ENCODE data around the gene PHF19.

The PHF19 gene

DNA sequence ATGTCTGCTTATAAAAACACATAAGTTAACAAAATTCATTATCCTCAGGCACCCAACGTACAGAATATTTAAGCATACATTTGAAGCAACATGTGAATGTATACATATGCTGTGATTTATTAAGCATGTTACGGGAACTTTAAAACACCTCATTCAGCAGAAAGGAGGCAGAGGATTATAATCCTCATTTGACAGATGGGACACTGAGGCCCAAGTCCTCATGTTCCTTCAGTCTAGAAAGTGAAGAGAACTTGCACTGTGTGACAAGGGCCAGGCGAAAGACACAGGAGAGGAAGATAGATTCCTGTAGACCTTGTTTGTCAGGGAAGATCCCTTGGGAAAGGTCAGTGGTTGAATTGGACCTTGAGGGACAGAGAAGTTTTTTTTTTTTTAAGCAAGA, 26.7 kb downstream of the PHF19 start:
- DNase-seq = no peak

DNA sequence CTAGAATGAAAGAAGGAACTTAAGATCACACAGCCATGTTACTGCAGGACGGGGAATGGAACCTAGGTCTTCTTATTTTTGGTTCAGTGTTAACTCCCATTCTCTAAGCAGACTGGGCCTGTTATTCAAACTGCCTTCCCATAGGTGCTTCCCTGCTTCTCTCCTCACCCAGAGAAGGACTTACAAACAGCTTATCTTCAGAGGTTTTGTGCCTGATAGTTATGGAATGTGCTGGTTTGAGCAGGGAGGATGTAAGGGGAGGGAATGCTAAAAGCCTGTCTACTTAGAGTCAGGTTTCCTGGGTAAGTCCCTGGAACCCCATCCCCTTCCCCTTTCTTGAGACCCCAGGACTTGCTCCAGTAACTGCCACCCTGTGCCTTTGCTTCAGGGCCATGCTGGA, 30.1 kb downstream of the PHF19 start:
- DNase-seq = no peak

DNA sequence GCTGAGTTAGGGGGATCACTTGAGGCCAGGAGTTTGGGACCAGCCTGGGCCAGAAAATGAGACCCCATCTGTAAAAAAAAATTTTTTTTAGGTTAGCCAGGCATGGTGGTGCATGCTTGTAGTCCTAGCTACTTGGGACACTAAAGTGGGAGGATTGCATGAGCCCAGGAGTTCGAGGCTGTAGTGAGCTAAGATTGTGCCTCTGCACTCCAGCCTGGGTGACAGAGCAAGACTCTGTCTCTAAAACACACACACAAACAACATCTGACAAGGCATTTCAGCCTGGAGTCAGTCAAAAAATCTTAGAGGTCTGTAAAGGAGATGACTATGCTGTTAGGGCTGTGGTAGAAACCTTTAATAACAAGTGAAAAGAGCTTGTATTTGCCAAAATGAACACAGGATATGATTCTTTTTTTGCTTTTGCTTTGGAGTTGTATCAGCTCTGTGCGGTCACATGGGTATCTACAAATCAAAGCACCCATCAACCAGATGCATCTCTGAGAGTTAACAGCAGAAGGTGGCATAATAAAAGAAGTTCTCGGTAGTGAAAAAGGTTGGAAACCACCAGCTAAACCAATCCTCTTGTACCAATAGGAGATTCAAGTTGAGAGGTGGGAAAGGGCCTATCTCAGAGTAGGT, 30.6 kb downstream of the PHF19 start:
- no peak for DNase-seq

DNA sequence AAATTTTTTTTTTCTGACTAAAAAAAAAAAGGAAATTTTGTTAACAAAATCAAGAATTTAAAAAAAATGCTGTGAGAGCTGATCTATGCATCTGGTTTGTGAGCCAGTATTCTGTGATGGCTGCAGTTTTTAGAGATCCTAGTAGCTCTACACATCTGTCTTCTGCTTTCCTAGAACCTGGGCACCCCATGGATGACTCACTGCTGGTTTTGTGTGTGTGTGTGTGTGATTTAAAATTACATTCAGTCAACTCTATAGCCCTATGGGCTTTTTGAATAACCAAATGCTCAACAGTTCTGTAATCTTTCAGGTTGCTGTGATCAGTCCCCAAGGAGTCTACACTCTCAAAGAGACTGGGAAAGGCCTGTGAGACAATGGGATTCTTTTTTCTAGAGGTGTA, 31.7 kb downstream of the PHF19 start:
- DNase-seq = no peak

DNA sequence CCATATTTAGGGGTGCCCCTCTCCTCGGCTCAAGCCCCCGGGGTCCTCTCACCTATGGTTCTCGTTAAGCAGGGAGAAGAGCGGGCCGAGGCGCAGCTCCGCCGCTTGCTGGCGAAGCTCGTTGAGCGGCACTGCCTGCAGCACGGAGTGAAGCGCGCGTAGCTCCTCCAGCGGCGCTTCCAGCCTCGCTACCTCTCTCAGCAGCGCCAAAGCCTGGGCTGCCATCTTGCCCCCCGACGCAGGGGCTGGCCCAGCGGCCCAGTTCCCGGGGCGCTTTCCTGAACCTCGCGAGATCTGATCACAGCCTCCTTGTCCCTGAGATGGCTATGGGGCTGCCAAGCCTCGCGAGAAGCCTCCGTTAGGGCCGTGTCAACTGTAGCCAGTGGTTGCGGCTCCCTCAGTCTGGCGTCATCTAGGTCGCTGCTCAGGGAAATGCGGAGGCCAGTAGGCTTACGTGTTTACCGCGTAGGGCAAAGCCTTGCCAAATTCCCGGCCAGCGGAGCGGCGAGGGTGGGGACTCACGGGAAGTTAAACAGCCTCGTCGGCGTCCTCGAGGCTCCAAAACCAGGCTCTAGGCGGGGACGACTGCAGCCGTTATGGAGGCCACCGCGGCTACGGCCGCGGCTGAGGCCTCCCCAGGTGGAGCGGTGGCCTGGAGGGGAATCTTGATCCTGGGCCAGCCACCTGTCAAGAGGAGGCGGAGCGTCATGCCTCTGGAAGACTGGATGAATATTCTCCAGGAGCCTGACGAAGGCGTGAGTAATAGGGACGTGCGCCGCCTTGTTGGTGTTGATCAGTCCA, 34.1 kb downstream of the PHF19 start, which contains the start of gene PSMD5:
PSMD5 (minus strand) TSS at position 238 of the 801 bp plus-strand sequence; CDS start at position 225, 13 bp downstream.
- peak; percentile 97 for DNase-seq

DNA sequence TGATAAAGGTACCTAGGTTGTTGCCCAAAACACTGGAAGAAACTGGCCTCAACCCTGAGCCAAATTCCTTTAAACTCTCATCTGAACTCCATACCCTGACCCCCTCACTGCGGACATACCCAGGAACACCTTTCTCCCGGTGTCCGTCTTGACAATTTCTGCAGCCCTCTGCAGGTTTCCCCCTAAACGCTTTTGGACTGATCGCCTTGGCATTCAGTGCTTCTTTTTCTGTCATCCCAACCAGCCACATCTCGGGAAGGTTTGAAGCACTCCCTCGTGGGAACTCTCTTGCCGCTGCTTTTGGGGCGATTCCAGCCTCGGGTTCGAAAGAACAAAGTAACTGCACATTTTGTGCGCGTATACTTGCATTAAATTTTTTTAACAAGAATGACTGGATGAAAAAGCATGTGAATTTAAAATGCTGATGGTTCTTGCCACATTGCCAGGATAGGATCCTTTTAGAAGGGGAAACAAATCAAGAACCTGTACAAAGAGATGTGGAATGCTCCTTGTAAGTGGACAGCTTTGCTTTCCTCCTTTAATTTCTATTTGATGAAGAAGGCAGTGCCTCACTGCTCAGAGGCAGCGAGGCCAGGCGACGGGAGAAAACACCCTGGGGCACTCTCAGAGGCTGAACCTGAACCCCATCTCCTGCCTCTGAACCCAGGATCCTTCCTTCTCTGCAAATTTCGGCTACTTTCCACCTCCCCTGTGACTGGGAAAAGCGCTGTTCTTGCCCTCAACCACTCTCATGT, 34.9 kb downstream of the PHF19 start:
- no peak for DNase-seq

DNA sequence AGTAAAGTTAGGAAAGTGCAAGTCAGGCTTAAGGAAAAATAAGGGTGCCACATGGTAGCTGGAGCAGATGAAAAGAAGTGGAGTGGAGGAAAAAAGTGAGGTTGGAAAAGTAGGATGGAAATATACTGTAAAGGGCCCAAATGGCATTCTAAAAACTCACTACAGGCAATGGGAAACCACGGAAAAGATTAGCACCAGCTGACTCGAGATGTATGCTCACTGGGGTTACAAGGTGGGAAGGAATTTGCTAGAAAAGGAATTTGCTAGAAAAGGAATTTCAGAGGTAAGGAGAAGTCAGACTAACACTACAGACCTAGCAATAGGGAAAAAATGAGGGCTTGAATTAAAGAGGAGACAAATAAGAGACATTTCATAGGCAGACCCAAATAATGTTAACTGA, 37.8 kb downstream of the PHF19 start:
- peak; percentile 52 for DNase-seq

DNA sequence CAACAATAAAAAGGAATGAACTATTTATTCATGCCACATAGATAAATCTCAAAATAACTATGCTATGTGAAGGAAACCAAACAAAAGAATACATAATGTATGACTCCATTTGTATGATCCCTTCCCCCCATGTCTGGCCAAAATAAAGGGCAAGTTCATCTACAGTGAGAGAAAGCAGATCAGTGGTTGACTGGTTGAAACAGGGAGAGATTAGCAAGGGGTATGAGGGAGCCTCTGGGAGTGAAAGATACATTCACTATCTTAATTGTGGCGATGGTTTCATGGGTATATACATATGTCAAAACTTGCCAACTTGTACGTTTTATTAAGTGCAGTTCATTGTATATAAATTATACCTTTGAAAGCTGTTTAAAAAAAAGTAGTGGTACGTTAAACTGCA, 39.1 kb downstream of the PHF19 start:
- DNase-seq = no peak

DNA sequence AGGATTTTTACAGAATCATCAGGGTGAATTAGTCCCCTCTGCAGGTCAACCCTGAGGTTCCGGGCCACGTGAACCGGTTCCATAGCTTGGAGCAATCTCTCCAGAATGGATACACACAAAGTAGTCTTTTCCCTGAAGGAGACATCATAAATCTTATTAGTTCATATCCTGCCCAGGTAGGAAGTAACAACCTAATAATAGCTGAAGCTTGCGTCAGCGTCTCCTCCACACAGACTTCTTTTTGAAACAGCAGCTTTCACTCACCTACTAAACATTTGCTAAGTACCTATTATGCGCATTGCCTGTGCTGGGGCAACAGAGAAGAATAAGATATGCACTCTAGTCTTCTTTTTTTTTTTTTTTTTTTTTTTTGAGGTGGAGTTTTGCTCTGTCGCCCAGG, 43.7 kb downstream of the PHF19 start:
- DNase-seq = no peak

DNA sequence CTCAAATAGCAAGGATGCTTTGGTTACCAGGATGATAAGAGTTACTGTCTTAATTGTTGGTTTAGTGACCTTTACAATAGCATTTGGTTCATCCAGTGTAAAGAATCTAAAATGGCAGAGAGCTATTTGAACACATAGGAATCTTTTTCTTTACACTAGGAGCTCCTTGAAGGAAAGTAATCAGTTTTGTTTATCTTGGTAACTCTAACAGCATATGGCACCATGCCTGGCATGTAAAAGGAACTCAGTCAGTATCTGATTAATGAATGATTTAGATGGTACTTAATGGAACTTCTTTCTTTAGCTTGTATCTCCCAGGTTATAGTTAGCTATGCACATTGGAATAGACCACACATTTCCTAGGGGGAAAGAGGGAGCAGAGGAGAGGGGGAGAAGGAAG, 44.2 kb downstream of the PHF19 start:
- DNase-seq = no peak

DNA sequence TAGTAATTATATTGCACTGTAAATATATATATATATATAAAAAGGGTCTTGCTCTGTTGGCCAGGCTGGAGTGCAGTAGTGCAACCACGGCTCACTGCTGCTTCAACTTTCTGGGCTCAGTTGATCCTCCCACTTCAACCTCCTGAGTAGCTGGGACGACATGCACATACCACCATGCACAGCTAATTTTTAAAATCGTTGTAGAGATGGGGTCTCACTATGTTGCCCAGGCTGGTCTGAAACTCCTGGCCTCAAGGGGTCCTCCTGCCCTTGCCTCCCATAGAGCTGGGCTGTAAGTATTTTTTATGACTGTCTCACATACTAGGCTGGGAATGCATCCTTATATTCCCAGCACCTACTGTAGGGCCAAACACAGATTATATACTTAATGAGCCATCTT, 46.1 kb downstream of the PHF19 start:
- no peak for DNase-seq

DNA sequence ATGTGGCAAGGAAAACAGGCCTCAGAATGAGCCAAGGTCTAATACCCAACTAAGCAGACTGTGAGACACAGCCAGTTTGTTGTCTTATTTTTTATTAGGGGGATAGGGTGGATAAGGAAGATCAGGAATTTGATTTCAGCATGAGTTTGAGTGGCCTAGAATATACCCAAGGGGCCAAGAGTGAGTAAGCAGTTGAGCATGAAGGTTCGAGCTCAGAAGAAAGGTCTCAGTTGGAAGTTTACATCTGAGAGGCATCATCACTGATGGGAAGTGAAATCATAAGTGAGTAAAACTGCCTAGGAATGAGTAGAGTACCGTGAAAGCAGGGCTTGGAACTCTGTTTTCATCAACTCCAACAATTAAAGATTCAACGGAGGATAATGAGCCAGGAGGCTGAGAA, 46.8 kb downstream of the PHF19 start:
- no peak for DNase-seq

DNA sequence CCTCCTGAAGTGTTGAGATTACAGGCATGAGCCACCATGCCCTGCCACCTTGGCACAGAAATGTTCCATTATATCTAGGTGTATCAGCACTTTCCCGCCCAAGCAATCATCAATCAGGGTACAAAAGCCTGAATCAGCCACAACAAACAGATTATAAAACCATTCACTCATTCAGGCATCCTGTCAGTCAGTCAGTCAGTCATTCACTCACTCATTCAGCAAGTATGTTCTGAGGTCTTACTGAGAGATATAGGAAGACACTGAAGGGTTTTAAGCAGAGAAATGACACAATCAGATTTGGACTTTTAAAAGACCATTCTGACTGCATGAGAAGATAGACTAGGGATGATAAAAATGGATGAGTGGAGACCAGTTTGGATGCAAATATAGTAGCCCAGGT, 47.3 kb downstream of the PHF19 start:
- no peak for DNase-seq

DNA sequence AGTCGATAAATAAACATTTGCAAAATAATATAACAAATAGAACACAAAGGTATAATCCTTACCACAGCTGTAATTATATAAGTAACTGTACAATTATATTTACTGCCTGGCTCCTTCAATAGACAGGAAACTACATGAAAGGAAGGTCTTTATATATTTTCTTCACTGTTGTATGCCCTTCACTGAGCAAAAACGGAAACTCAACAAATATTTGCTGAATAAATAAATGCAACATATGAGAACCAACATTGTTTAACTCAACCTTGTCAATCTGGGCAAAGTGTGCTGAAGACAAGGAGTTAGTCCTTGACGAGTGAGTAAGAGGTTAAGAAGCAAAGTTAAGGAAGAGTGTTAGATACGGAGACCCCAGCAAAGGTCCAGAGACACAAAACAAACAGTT, 56.9 kb downstream of the PHF19 start:
- no peak for DNase-seq

DNA sequence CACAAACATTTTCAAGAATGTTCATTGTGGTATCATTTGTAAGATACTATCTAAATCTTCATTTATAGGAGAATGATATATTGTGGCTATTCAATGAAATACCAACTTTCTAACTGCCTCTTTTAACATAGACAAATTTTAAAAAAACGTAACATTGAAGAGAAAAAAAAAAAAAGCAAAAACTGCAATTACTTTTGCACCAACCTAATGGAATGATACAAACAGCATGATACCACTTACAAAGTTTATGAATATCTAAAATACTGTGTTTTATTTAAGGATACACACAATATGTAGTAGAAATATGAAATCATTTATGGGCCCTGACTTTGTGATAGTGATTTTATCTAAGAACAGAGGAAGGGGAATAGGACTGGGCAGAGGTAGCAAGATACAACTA, 58.4 kb downstream of the PHF19 start:
- no peak for DNase-seq

DNA sequence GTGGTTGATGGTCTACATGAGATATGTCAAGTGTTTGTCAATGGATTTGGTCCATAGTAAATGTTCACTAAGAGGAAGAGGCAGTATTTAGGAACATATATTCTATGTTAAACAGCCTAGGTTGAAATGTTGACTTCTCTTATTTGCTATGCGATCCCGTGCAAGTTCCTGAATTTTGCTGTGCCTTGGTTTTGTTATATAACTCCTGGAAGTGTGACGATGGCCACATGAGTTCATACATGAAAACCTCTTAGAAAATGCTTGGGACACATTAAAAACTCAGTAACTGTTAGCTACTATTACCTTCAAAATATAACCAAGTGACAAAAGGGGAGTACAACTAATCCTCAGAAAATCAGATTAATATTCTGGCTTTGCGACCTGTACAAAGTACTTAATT, 61.9 kb downstream of the PHF19 start:
- DNase-seq = no peak

DNA sequence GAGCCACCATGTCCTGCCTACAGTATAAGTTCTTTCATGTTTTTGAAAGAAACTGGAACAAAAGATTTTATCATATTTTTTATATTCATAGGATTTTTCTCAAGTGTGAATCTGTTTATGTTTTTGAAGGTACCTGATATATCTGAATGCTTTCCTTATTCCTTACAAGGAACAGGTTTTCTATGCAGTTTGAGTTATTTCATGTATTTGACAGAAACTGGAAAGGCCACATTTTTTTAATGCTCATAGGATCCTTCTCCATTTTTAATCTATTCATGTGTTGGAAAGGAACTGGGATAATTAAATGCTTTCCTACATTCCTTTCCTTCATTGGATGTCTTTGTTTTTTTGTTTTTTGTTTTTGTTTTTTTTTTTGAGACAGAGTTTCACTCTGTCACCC, 68.1 kb downstream of the PHF19 start:
- no peak for DNase-seq

DNA sequence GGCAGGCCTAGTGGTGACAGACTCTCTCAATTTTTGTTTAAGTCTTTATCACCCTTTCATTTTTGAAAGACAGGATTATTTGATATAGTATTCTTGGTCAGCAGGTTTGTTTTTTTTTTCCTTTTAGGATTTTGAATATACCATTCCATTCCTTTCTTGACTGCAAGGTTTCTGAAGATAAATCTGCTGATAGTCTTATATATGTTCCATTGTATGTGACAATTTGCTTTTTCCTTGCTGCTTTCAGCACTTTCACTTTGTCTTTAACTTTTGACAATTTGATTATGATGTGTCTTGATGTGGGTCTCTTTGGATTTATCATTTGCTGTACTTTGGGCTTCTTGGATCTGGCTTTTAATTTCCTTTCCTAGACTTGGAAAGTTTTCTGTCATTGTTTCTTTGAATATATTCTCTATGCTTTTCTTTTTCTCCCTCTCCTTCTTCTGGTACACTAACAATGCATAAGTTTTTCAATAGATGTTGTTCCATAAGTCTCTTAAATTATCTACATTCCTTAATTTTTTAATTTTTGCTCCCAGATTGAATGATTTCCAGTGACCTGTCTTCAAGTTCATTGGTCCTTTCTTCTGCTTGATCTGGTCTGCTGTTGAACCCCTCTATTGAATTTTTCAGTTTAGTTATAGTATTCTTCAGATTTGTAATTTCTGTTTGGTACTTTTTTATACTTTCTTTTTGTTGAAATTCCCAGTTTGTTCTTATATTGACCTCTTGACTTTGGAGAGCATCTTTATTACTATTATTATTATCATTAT, 69.2 kb downstream of the PHF19 start:
- no peak for DNase-seq
